Retinal pigment epithelial cell (primary cell): ENCODE data around the gene CNNM3.

Experiments
- DNase-seq: peaks from one replicate; pipeline ENCODE4 v3.0.0-alpha.2; 2010; ENCODE audit warnings: low read depth
- H3K4me3 ChIP-seq: 2 replicates; pipeline ENCODE4 v1.5.1; 2011; ENCODE audit warnings: mild to moderate bottlenecking, low read length, control low read depth, moderate library complexity
- TF ChIP-seq, protein P1 (sequence below): conservative IDR thresholded peaks from 2 replicates; pipeline ENCODE4 v1.5.1; 2011; ENCODE audit warnings: low read depth, low read length, control low read depth, inconsistent platforms

CNNM3 gene

DNA sequence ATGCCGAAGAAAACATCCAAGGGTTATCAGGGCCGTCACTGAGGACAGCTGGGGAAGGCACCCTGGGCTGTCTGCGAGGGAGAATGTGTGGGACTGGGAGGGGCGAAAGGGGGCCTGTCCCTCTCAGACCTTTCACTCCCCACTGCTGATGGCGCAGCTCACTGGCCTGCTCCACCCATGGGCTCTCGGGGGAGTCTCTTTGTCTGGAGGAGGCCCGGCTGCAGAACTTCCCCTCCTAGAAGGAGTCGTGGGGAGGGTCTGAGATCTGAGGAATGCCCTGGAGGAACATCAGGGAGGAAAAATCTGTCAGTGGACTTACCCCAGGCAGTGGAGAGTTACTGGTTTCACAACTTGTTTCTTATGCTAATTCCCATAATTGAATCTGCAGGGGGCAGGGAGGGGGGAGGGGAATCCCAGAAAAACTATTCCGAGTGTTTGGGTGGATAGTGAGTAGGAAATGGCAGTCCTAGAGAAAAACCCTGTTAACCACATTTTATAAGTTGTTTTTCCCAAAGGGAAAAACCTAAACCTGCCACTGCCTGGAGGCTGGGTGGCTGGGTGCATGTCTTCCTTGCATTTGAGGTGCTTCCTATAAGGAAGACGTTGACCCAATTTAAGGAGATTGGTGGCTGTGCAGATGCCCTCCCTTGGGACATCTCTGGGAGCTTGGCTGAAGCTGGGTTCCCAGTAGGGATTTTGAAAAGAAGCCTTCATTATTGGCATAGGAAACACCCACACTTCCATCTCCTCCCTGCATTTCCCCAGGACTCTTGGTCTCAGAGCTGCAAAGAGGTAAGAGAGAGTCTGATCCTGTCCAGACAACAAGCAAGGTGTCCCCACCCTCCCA, 65.5 kb downstream of the CNNM3 start:
- TF ChIP-seq, protein P1, sequence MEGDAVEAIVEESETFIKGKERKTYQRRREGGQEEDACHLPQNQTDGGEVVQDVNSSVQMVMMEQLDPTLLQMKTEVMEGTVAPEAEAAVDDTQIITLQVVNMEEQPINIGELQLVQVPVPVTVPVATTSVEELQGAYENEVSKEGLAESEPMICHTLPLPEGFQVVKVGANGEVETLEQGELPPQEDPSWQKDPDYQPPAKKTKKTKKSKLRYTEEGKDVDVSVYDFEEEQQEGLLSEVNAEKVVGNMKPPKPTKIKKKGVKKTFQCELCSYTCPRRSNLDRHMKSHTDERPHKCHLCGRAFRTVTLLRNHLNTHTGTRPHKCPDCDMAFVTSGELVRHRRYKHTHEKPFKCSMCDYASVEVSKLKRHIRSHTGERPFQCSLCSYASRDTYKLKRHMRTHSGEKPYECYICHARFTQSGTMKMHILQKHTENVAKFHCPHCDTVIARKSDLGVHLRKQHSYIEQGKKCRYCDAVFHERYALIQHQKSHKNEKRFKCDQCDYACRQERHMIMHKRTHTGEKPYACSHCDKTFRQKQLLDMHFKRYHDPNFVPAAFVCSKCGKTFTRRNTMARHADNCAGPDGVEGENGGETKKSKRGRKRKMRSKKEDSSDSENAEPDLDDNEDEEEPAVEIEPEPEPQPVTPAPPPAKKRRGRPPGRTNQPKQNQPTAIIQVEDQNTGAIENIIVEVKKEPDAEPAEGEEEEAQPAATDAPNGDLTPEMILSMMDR, result no peak
- no peak for DNase-seq
- H3K4me3 ChIP-seq, result no peak overlapping the region

DNA sequence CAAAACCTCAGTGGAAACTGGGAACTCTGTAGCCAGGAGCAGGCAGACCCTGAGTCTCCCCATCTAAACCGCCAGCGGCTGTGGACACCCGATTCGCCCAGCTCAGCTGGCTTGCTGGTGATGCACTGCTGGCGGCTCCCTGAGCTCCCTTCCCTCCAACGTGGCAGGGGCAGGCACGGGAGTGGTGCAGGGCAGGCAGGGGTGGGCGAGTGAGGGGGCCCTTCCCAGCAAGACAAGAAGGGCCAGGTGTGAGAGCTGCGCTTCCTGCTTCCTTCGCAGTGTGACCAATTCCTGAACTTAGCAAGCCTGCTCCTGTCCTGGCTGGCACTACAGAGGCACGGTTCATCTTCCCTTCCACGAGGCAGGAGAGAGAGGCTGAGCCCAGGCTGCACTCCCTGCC, 66.2 kb downstream of the CNNM3 start:
- no peak for DNase-seq
- TF ChIP-seq, protein P1, result no peak
- no peak overlapping the region for H3K4me3 ChIP-seq

- TF ChIP-seq, protein P1, result no peak
- no peak overlapping the region for H3K4me3 ChIP-seq
- no peak for DNase-seq
Measured at GRCh38 chr2:96882906-96883305, 66.8 kb downstream of the CNNM3 start.

DNA sequence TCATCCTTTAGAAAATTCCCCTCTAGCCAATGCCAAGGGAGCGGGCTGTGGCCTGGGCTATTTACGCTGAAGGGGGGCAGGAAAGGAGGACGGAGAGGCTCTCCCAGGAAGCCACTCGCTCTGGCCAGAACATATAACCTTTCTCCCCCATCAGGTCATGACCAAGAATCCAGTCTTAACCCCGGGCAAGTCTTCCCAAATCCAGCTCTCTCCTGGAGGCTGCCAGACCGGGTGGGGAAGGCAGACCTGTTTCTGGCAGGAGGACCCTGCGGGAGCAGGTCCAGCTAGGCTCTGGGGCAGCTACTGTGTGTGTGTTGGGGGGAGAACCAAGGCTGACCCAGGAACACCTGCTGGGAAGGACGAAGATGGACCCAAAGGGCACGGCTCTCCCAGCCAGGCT, 67.2 kb downstream of the CNNM3 start:
- TF ChIP-seq, protein P1, result no peak
- H3K4me3 ChIP-seq, result no peak overlapping the region
- no peak for DNase-seq
